Adrenal gland (tissue), 12 donors: Measurements from ENCODE around the gene APBB2. TPM values are rescaled to one million over a fixed set of nuclear protein-coding genes. Genes with fewer than 3 reads are reported as not detected.

Experiments used
- DNase-seq, 7 donors: peaks; one replicate each; pipeline ENCODE4 v3.0.0-alpha.2; 2019 to 2020
- H3K27ac ChIP-seq, 5 donors: fragments of 200-600 bp; sonication (generic) in 4 of 5; 1 replicate in 3 of 5; 2 replicates in 2 of 5; pipeline versions ENCODE4 v1.5.1 to v1.8.0; 2016 to 2020; ENCODE audit warnings: mild to moderate bottlenecking in 1 of 5
- H3K27me3 ChIP-seq: fragments of 200-600 bp; 2 replicates; pipeline ENCODE4 v1.8.0; 2021
- H3K36me3 ChIP-seq, 2 donors: fragments of 200-600 bp; replicated peaks in 1 of 2; 1 replicate in 1 of 2; 2 replicates in 1 of 2; pipeline versions ENCODE4 v1.5.1 to v1.8.0; 2018 to 2022
- H3K4me1 ChIP-seq, 2 donors: fragments of 200-600 bp; replicated peaks in 1 of 2; 1 replicate in 1 of 2; 2 replicates in 1 of 2; pipeline versions ENCODE4 v1.5.1 to v1.8.0; 2018 to 2021
- H3K4me3 ChIP-seq, 4 donors: fragments of 200-600 bp; sonication (generic) in 3 of 4; one replicate each; pipeline ENCODE4 v1.5.1; 2016 to 2018
- H3K9me3 ChIP-seq, 3 donors: fragments of 200-600 bp; sonication (generic) in 1 of 3; replicated peaks in 1 of 3; 1 replicate in 2 of 3; 2 replicates in 1 of 3; pipeline versions ENCODE4 v1.5.1 to v1.8.0; 2016 to 2021
- POLR2A ChIP-seq, 2 donors: fragments of 450-650 bp; IDR thresholded peaks; one replicate each; pipeline ENCODE4 v1.6.1; 2017; ENCODE audit warnings: antibody characterized with exemption in 2 of 2, mild to moderate bottlenecking in 2 of 2, moderate library complexity in 1 of 2
- WGBS, 4 donors: extraction: QIAGEN DNeasy Blood & Tissue Kit in 2 of 4; methylation state at CpG; one replicate each; pipeline versions ENCODE4 v1.1.5 to v1.1.7; 2013 to 2017; 5-methylcytosine and 5-hydroxymethylcytosine counted together
- intact Hi-C, 2 donors: fragments of 100-400 bp; cut with DNase I; formaldehyde crosslinking; loops; one replicate each; pipeline versions ENCODE4 v1.14.1 to v1.15.0; 2022 to 2023
- polyA plus RNA-seq, 3 donors: library from polyadenylated mRNA; stranded (reverse); fragments of 200-250 nt in 2 of 3; fragments of 350-450 nt in 1 of 3; fragmentation: Illumina TruSeq in 1 of 3; extraction: RNeasy Lipid Tissue Mini Kit (QIAGEN cat#74804) in 1 of 3; gene quantifications; one replicate each; pipeline ENCODE4 v1.2.3, GENCODE V29; 2013 to 2014
- total RNA-seq, 9 donors: library from RNA; depleted of rRNA in 4 of 9; stranded (reverse); fragments of >200 nt in 4 of 9; fragments of 120-200 nt in 1 of 9; fragmentation: NEBNext Ultra II Directional in 1 of 9; extraction: Animal tissue kit (Norgen Biotek cat#: 25700) in 1 of 9; gene quantifications; one replicate each; pipeline versions ENCODE4 v1.1.0 to v1.2.4, GENCODE V29; 2013 to 2023
- TF ChIP-seq, protein P1 (sequence below), 6 experiments: fragments of 450-650 bp in 4 of 6; fragments of 200-600 bp in 2 of 6; sonication (generic) in 1 of 6; IDR thresholded peaks; 1 replicate in 5 of 6; 2 replicates in 1 of 6; pipeline versions ENCODE4 v1.5.1 to v1.8.0; 2016 to 2021; ENCODE audit warnings: antibody characterized with exemption in 6 of 6, mild to moderate bottlenecking in 2 of 6, moderate library complexity in 1 of 6
- donor health status: healthy with polysubstance abuse.
- donor health status: Bipolar disorder and iron deficiency.
- donor health status: DM: yes; HTN: yes; CAD: no.
- donor health status: DM: no; HTN: no; CAD: no.
- donor health status: DM: no; HTN: no; CAD: no.
- donor health status: DM: yes; HTN: yes; CAD: no.

The APBB2 gene
- total and polyA plus RNA-seq, 12 donors: 12.4 to 135 (median 39.7) TPM

DNA sequence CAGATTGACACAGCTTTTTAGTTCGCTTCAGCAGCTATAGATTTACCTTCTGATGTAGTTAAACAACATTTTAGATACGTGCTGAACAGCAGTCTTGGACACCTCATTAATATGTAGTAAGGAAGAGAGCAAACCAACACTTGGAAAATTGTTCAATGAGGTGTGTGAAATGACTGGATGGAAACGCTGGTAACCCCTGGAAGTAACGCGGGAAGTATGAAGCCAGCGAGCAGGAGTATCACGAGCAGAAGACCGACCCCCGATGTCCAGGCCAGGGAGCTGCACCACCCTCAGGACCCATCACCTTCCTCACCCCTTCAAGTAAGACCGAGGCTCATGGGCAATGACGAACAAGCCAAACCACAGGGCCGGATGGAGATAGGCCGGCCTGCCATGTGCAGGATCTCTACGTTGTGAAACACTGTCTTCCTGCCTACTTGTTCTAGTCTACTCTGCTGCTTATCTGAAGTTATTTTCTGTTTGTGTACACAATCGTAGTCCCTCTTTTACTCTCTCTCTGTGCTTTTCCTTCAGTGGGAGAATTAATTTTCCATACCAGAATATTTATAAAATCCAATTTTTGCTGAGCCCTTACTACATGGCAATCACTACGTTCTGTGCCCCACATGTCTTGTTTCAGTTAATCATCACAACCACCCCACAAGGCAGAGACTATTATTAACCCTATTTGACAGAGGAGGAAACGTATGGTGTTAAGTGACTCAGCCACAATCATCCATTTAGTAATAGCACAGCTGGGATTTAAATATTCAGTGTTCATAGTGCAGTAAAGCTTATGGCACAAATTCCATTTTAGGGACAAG lies 221.7 kb downstream of the APBB2 start:
- intact Hi-C loops: no loop called here
- TF ChIP-seq, protein P1, sequence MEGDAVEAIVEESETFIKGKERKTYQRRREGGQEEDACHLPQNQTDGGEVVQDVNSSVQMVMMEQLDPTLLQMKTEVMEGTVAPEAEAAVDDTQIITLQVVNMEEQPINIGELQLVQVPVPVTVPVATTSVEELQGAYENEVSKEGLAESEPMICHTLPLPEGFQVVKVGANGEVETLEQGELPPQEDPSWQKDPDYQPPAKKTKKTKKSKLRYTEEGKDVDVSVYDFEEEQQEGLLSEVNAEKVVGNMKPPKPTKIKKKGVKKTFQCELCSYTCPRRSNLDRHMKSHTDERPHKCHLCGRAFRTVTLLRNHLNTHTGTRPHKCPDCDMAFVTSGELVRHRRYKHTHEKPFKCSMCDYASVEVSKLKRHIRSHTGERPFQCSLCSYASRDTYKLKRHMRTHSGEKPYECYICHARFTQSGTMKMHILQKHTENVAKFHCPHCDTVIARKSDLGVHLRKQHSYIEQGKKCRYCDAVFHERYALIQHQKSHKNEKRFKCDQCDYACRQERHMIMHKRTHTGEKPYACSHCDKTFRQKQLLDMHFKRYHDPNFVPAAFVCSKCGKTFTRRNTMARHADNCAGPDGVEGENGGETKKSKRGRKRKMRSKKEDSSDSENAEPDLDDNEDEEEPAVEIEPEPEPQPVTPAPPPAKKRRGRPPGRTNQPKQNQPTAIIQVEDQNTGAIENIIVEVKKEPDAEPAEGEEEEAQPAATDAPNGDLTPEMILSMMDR (IDR thresholded peaks at IDR 0.05): no peak
- no peak for TF ChIP-seq POLR2A (IDR thresholded peaks at IDR 0.05)
- peak in 5 of 7 donors; percentile 17 to 57 (median 28) for DNase-seq
- Histone ChIP-seq H3K9me3 (no peaks in the 10 kb centered on the region), H3K27me3 (no peaks in the 10 kb centered on the region), H3K36me3 (no peaks in the 10 kb centered on the region), H3K4me1 (peaks cover 0 to 7% of the 10 kb centered on the region in 2 donors), H3K4me3 (no peak overlapping the region), H3K27ac (peak overlapping the region in 1 of 5 donors; percentile 58)
- WGBS, 4 donors: 62 to 78% (median 72%) methylated on average over 17 of the region's 17 CpGs

DNA sequence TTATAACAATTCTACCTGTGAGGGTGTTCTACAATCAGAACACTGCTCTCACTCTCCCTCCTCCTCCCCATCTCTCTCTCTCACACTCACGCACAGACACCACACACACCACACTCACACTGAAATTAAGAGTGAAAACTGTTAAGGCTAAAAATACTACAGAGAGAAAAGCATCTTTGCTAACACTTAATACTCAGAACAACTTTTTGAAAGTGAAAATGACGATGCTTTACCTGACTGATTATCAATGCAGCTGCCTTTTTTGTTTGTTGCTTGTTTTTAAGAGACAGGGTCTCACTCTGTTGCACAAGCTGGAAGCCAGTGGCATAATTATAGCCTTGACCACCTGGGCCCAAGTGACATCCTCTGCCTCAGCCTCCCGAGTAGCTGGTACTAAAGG lies 222.4 kb downstream of the APBB2 start:
- Histone ChIP-seq H3K36me3 (no peaks in the 10 kb centered on the region), H3K4me3 (no peak overlapping the region), H3K4me1 (peaks cover 0 to 7% of the 10 kb centered on the region in 2 donors), H3K27ac (no peak overlapping the region), H3K9me3 (no peaks in the 10 kb centered on the region), H3K27me3 (no peaks in the 10 kb centered on the region)
- intact Hi-C loops: no loop called here
- no peak for TF ChIP-seq POLR2A (IDR thresholded peaks at IDR 0.05)
- TF ChIP-seq, protein P1 (IDR thresholded peaks at IDR 0.05): no peak
- DNase-seq: no peak
- 90 to 93% (median 92%) methylated on average over 3 of the region's 3 CpGs for WGBS, 4 donors

DNA sequence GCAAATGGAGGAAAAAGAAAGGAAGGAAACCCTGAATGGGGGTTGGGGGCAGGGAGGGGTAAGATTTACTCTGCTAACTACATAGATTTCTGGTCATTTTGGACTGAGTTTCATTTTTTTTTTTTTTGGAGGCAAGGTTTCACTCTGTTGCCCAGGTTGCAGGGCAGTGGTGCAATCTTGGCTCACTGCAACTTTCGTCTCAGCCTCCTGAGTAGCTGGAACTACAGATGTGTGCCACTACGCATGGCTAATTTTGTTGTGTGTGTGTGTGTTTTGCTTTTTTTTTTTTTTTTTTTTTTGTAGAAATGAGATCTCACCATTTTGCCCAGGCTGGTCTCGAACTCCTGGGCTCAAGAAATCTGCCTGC lies 223.5 kb downstream of the APBB2 start:
- Histone ChIP-seq H3K36me3 (no peaks in the 10 kb centered on the region), H3K9me3 (no peaks in the 10 kb centered on the region), H3K4me3 (no peak overlapping the region), H3K27ac (no peak overlapping the region), H3K4me1 (peaks cover 0 to 7% of the 10 kb centered on the region in 2 donors), H3K27me3 (no peaks in the 10 kb centered on the region)
- TF ChIP-seq, protein P1 (IDR thresholded peaks at IDR 0.05): no peak
- TF ChIP-seq POLR2A (IDR thresholded peaks at IDR 0.05): no peak
- no peak for DNase-seq
- WGBS, 4 donors: 85 to 98% (median 90%) methylated on average over 3 of the region's 3 CpGs
- intact Hi-C loops: no loop called here

DNA sequence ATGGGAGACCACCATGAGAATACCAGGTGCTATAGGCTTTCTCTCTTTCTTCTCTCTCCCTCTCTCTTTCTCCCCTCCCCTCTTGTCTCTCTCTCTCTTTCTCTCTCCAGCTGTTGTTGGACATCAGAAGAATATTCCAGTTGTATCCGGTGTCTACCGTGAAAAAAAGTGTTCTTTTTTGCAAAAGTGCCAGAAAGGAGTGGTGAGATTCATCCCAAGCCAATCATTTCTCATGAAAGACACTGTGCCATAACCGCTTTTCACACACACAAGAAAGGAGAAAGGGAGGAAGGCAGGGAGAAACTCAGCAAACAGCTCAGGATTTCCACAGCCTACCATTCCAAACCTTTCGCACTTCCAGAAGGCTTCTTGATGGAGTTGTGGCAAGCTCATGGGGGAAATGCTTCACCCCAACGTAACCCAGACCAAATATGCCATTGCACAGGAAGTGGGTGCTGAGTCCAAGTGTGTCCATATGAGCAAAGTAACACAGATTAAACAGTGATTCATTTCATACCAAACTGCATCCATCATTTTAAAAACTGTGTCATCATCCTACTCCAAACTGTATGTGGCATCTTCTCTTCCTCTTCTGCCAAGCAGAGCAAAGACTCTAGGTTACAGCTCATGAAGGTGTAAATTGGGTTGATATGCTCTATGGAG lies 224.0 kb downstream of the APBB2 start:
- Histone ChIP-seq H3K27ac (no peak overlapping the region), H3K9me3 (no peaks in the 10 kb centered on the region), H3K27me3 (no peaks in the 10 kb centered on the region), H3K4me1 (peaks cover 0 to 7% of the 10 kb centered on the region in 2 donors), H3K4me3 (no peak overlapping the region), H3K36me3 (no peaks in the 10 kb centered on the region)
- WGBS, 4 donors: 79 to 86% (median 85%) methylated on average over 5 of the region's 5 CpGs
- no peak for DNase-seq
- no peak for TF ChIP-seq POLR2A (IDR thresholded peaks at IDR 0.05)
- TF ChIP-seq, protein P1 (IDR thresholded peaks at IDR 0.05): no peak
- intact Hi-C loops: no loop called here
